Measurements from ENCODE around the gene CNPY1. TPM values are rescaled to one million over a fixed set of nuclear protein-coding genes. Genes with fewer than 3 reads are reported as not detected.

Gene CNPY1
- total RNA-seq, 2 donors from 2014 or later: not detected

DNA sequence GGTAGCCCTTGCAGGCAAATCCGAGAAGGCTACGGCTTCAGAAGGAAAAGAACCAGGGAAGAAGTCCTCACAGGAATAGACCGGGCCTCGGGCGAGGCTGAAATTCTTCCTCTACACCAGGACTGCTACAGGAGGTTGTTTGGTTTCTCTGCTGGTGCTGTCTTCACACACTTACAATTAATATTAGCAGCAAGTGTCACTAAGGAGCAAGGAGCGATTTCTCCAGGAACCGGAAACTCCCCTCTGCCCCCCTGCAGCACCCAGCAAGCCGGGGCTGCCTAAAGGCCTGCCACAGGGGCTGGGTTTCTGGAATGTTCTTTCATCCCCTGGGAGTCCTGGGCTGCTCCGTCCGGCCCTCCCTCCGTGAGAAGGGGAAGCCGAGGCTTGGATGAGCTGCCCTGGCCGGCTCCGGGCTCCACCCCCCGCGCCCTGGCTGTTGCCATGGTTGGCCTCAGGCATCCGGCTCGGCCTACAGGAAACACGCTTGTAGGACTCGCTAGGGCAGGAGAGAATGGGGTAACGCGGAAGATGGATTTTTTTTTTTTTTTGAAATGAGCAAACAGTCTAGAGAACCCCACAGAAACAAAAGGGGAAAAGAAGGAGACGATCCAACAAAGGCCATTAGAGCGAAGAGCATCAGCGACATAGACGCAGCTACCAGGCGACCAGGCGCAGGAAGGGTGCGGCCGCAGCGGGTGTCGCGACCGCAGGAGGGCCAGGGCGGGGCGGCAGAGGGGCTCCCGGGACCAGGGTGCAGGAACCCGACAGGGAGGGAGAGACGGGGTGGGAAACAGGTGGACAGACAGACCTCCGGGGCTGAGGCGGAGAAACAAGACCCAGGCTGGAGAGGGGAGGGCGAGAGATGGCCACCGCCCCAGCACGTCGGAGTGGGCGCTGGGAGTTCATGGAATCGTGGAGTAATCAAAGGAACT, 55.4 kb downstream of the CNPY1 start:
- Mint-ChIP-seq H3K27ac (peak overlapping the region; percentile 68 to 70), H3K36me3 (peaks cover 6% of the 10 kb centered on the region in 2 donors), H3K9me3 (no peaks in the 10 kb centered on the region)
- ATAC-seq (peak; percentile 84 to 92), DNase-seq (ENCODE audit: low spot score in 2 of 2) (peak in 1 of 2 donors; percentile 42)

DNA sequence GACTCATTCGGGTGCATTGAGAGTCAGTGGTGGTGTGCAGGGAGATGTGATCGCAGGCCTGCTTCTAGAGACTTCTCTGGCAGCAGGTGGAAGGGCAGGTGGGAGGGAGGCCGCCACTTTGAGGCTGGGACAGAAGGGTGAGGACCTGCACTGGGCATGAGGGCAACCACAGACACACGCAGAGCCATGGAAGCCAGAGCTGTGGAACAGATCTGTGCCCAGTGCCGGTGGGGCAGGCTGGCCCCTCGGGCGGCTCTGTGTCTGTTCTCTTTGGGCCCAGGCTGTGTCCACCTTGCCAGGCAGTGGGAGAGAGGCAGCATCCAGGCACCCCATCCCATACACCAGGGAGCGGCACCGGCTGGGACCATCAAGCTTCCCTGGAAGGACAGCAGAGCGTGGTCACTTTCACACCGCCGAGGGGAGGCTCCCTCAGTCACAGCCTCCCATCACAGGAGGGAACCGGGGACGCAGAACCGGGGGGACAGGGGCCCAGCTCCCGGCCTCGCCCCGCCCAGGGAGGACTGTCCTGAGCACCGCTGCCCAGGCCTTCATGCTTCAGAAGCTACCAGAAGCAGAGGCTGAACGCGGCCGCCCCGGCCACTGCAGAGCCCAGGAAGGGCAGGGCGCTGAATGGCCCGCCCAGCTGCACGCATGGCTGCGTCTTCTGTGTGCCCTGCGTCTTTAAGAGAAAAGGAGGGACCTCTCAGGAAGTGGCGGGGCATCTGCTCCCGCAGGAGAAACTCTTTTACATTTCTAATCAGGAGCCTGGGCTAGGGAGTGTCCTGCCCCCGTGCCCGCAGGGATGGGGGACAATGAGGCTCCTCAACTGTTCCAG, 56.3 kb downstream of the CNPY1 start:
- Mint-ChIP-seq H3K36me3 (peaks cover 6% of the 10 kb centered on the region in 2 donors), H3K9me3 (no peaks in the 10 kb centered on the region), H3K27ac (peak overlapping the region; percentile 68 to 70)
- ATAC-seq (peak in 1 of 2 donors; percentile 11), DNase-seq (ENCODE audit: low spot score in 2 of 2) (no peak)

DNA sequence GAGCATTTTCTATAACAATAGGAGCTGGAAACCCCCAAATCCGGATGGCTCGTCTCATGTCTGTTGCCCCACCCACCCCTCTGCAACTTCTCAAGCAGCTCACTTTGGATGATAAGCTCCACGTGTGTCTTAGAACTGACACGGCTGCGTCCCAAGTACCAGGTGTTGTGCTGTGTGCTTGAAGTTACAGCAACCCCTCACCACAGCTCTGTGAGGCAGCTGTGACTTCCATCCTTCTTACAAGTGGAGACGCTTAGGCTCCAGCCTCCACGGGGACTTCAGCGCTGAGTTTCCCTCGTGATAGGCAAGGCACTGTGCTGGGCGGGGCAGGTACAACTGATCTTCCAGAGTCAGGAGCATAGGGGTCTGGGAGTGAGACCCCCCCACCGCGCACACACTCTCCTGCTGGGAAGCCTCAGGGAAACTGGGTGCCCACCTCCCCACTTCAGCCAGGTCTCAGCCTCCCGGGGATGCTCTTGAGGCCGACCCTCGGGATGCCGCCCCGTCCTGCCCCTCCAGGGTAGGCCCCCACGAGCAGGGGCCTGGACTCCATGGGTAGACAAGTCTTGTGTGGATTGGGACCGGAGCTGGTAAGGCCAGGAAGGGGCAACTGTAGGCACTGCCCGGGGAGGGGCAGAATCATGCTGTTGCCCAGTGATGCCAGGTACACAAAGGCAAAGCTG, 57.1 kb downstream of the CNPY1 start:
- Mint-ChIP-seq H3K9me3 (no peaks in the 10 kb centered on the region), H3K36me3 (peaks cover 6% of the 10 kb centered on the region in 2 donors), H3K27ac (no peak overlapping the region)
- DNase-seq (ENCODE audit: low spot score in 2 of 2) (no peak), ATAC-seq (no peak)

DNA sequence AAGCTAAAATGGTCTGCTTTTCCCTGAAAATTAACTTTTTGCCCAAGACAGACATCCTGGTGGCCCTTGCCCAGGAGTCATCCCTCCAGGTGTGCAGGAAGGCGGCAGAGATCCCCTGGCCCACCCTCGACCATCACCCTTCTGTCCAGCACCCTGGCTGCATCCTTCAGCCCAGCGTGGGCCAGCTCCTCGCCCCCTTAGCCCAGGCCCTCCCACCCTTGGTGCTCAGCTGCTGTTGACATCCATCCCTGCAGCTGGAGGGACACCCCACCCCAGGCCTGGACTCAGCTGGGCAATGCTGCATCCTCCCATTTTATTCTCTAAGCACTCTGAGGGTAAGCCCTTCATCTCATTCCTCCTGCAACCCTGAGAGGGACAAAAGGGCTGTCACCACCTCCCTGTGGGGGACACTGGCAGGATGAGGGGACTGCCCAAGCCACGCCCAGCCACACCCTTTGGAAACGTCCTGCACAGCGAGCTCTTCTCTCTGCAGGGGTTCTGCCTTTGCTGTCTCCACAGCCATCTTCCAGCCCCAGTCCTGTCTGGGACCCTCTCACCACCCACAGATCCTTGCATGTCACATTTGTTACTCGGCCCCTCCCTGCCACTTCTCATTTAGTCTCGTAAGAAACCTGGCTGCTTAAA, 57.8 kb downstream of the CNPY1 start:
- DNase-seq (ENCODE audit: low spot score in 2 of 2): no peak
- no peaks in the 10 kb centered on the region for H3K9me3 Mint-ChIP-seq
- peaks cover 6% of the 10 kb centered on the region in 2 donors for H3K36me3 Mint-ChIP-seq
- H3K27ac Mint-ChIP-seq: no peak overlapping the region
- ATAC-seq: no peak

DNA sequence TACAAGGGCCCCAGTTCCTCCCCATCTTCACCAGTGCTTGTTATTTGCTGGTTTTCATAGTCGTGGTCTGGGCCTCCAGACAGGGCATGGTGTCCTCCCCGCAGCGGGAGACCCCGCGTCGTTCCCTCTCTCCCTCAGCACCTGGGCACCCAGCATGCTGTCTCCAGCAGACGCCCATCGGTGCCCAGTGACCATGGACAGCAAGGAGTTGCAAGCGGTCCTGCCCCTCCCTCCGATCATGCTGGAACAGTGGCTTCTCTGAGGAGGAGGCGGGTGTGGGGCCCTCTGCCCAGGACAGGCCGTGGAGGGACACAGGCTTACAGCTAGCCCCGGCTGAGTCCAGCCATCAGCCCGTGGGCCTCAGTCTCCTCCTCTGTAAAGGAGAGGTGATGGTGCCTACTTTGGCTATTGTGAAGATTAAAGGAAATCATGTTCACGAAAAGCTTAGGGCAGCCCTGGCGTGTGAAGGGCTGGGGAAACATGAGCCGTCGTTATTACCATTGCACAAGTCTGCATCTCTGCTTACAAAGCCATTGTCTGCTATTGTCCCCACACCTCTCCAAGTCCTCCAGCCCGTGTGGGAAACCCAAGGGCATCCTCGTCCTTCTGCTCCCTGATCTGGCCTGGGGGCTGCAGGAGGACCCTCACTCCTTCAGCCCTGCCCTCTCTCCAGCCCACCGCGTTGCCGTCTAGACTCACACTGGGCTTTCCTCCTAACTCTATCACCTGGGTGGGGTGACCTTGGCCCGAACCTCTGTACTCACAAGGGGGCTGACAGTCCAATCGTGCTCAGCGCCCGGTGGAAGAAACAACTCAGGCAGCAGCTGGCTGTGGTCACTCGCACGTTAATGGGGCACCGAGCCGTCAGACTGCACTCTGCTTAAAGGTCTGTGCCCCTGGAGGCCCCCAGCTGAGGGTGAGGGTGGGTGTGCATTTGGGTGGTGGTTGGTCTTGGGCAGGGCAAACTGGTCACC, 58.6 kb downstream of the CNPY1 start:
- no peak for ATAC-seq
- DNase-seq (ENCODE audit: low spot score in 2 of 2): no peak
- Mint-ChIP-seq H3K36me3 (peaks cover 6% of the 10 kb centered on the region in 2 donors), H3K9me3 (no peaks in the 10 kb centered on the region), H3K27ac (no peak overlapping the region)

DNA sequence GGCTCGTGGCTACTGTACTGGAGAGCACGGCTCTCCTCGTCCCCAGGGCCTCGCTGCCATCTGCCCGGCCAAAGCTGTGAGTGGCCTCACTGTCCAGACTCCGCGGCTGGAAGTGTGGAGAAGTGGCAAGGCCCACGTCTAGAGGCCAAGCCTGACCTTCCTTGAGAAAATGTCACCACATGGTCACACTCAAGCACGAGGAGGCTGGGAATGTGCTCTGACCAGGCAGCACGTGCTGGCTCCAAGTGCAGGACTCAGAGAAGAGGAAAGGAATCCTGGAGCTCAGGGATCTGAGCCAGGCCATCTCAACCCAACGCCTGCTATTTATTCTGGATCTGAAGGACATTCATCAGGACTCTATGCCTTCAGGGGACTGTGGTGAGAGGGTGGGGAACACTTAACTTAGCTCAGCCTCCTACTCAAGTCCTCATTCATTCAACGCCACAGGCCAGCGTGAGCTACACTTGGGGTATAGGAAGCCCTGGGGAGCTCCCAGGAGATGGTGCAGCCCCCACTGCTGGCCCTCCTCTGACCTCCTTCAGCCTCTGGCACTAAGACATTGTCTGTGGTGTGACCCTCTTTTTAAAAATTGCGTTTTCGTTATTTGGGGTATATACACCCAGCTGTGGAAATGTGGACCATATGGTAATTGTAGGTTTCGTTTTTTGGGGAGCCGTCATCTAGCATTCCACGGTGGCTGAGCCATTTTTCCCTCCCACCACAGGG, 59.4 kb downstream of the CNPY1 start:
- ATAC-seq: no peak
- Mint-ChIP-seq H3K27ac (no peak overlapping the region), H3K36me3 (peaks cover 11 to 13% of the 10 kb centered on the region in 2 donors), H3K9me3 (peaks cover 6 to 8% of the 10 kb centered on the region in 2 donors)
- no peak for DNase-seq (ENCODE audit: low spot score in 2 of 2)

DNA sequence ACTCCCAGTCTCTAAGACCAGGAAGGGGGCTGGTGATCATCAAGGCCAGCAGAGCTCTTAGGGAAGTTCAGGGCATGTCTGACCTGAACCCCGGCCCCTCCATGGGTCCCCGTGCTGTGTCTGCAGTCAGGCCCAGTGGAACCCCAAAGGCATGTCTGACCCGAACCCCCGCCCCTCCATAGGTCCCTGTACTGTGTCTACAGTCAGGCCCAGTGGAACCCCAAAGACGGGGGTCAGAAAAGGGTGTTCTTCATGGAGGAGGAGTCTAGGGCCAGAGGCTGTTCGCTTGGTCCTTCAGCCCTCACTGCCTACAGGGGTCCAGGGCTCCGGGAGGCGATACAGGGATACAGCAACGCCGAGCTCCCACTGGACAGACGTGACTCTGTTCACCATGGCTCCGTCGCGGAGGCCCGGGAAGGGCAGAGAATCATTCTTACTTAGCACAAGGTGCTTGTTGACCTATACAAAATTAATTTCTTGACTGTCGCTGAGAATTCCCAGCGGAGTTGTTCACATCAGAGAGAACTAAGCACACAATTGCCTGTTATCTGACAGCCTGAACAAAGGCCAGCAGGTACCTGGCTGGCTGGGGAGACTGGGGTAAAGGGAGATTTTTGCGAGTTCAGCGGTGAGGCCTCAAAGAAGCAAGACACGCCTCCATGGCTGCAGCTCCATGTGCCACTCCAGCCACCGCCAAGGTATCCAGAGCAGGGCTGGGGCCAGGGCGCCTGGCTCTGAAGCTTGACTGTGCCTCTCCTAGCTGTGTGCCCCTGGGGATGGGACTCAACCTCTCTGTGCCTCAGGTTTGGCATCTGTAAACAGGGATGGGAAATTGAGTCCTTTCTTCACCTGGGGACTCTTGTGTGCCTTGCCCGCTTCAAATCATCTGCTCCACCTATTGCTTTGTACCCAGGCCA, 61.6 kb downstream of the CNPY1 start:
- DNase-seq (ENCODE audit: low spot score in 2 of 2) (no peak), ATAC-seq (no peak)
- Mint-ChIP-seq H3K9me3 (peaks cover 9 to 11% of the 10 kb centered on the region in 2 donors), H3K36me3 (peaks cover 9 to 10% of the 10 kb centered on the region in 2 donors), H3K27ac (no peak overlapping the region)

DNA sequence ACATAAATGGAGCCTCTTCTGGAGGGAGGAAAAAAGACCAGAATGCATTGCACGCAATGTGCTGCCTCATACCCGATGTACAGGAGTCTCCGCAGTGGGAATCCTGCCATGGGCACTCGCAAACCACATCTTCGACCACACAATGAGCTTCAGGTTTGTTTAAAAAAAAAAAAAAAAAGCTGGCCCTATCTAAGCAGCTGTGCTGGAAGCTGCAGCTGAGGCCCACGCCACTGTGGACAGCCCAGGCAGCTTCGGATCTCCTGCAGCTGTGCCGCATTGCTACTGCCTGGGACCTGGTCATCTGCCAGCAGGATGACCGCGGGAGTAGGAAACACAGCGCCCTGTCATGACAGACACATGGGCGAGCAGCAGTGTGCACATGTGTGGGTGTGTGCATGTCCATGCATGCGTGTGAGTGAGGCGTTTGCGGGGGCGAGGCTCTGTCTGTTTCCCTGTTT, 62.5 kb downstream of the CNPY1 start:
- DNase-seq (ENCODE audit: low spot score in 2 of 2) (no peak), ATAC-seq (no peak)
- peaks cover 9 to 10% of the 10 kb centered on the region in 2 donors for H3K36me3 Mint-ChIP-seq
- H3K27ac Mint-ChIP-seq: no peak overlapping the region
- H3K9me3 Mint-ChIP-seq: peaks cover 9 to 11% of the 10 kb centered on the region in 2 donors

DNA sequence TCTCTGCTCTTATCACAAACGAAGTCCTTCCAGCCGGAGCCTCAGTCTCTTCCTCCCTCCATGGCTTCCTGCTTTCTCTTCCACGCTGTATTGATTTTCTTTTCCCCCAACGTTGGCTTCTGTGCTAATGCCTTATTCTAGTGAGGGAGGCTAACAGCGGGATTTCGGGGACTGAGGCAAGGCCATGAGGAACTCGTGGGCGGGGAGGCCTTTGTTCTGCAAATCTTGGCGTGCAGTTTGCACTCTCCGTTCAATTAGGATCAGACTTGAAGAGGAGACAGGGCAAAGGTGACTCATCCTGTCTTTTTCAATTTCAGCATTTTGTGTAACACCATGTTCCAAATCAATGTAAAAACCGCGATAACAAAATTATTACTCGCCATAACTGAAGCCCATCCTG, 63.1 kb downstream of the CNPY1 start:
- Mint-ChIP-seq H3K9me3 (peaks cover 9 to 11% of the 10 kb centered on the region in 2 donors), H3K36me3 (peaks cover 9 to 10% of the 10 kb centered on the region in 2 donors), H3K27ac (no peak overlapping the region)
- peak; percentile 40 to 68 for ATAC-seq
- DNase-seq (ENCODE audit: low spot score in 2 of 2): no peak

DNA sequence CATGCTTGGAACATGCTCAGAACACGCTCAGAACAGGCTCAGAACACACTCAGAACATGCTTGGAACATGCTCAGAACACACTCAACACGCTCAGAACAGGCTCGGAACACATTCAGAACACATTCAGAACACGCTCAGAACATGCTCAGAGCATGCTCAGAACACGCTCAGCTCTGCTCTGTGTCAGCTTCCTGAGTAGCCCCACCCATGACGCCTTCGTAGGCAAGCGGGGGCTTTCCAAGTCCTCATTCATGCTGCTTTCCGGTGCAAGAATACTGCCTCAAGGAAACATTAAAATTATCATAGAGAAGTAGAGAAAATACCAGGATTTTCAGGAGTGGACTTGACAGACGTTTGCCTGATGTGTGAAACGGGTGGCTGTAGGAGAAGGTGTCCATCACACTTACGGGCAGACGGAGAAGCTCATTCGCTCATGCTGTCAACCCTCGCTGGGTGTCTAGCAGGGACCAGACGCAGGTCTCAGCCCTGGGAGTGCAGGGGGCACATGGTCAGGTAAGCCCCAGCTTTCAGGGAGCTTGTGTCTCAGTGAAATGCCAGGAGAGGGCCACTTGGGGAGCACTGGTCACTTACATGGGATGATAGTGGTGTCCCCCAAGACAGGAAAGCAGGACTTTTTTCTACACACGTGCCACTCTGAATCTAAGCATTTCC, 63.7 kb downstream of the CNPY1 start:
- DNase-seq (ENCODE audit: low spot score in 2 of 2) (no peak), ATAC-seq (peak; percentile 56 to 70)
- Mint-ChIP-seq H3K9me3 (peaks cover 9 to 11% of the 10 kb centered on the region in 2 donors), H3K36me3 (peaks cover 9 to 10% of the 10 kb centered on the region in 2 donors), H3K27ac (peak overlapping the region; percentile 50 to 65)

DNA sequence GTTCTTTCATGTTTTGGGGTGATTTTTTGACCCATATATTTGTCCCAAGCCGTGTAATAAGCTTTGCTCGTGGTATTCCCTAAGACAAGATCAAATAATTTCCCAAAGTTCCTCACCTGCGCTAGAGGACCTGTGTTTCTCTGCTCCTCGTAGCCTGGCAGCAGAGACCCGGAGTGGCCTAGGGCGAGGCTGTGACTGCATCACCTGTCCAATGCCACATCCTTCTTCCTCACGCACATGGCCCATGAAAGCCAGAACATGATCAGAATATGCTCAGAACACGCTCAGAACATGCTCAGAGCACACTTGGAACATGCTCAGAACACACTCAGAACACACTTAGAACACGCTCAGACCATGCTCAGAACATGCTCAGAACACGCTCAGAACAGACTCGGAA, 64.6 kb downstream of the CNPY1 start:
- Mint-ChIP-seq H3K9me3 (peaks cover 9 to 11% of the 10 kb centered on the region in 2 donors), H3K36me3 (peaks cover 9 to 10% of the 10 kb centered on the region in 2 donors), H3K27ac (peak overlapping the region in 1 of 2 donors; percentile 65)
- DNase-seq (ENCODE audit: low spot score in 2 of 2) (no peak), ATAC-seq (no peak)

DNA sequence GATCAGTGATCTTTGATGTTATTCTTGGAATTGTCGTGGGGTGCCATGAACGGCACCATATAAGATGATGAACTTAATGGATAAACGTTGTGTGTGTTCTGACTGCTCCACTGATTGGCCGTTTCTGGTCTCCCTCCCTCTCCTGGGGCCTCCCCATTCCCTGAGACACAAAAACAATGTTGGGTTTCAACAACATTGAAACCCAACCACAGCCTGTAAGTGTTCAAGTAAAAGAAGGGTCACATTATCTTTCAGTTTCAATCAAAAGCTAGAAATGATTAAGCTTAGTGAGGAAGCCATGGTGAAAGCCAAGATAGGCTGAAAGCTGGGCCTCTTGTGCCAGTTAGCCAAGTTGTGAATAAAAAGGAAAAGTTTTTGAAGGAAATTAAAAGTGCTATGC, 68.9 kb downstream of the CNPY1 start:
- DNase-seq (ENCODE audit: low spot score in 2 of 2): no peak
- peak; percentile 90 to 94 for ATAC-seq
- Mint-ChIP-seq H3K9me3 (peaks cover 8% of the 10 kb centered on the region in 2 donors), H3K27ac (peak overlapping the region in 1 of 2 donors; percentile 2), H3K36me3 (peaks cover 17 to 21% of the 10 kb centered on the region in 2 donors)

DNA sequence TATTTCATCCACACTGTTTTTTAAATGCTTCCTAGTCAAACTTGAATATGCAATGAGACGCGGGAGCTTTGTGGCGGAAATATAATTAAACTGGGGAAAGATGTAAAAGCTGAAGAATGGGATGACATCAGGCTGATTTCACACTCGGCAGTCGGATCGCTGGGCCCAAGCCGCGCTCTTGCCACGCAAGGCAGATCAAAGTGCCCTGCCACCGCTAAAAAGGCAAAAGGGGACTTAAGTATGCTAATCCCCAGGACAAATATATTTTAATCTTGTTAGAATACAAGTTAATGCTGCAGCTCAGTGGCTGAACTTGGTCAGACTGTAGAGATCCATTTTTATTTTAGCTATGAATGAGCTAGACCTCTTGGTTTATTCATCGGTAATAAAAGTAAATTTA, 74.6 kb downstream of the CNPY1 start:
- no peaks in the 10 kb centered on the region for H3K9me3 Mint-ChIP-seq
- H3K36me3 Mint-ChIP-seq: peaks cover 8 to 18% of the 10 kb centered on the region in 2 donors
- H3K27ac Mint-ChIP-seq: no peak overlapping the region
- no peak for DNase-seq (ENCODE audit: low spot score in 2 of 2)
- ATAC-seq: no peak

All from activated naive CD4-positive, alpha-beta T cell treated with anti-CD3 and anti-CD28 coated beads, Interleukin-2, amount 50 U/mL, for 72 hours (primary cell).